Measurements from ENCODE around the gene RHBDL1.

Gene RHBDL1

DNA sequence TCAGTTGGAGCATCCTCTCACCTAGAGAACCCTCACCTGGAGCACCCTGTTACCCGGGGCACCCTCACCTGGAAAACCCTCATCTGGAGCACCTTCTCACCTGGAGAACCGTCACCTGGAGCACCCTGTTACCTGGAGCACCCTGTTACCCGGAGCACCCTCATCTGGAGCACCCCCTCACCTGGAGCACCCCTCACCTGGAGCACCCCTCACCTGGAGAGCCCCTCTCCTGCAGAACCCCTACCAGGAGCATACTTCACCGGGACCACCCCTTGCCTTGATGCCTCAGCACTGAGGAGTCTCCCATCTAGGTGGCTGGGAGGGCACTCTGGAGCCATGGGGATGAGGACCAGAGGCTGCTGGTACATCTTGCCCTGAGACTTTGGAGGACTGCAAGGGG lies 33.5 kb downstream of the RHBDL1 start:
- DNase-seq = no peak

DNA sequence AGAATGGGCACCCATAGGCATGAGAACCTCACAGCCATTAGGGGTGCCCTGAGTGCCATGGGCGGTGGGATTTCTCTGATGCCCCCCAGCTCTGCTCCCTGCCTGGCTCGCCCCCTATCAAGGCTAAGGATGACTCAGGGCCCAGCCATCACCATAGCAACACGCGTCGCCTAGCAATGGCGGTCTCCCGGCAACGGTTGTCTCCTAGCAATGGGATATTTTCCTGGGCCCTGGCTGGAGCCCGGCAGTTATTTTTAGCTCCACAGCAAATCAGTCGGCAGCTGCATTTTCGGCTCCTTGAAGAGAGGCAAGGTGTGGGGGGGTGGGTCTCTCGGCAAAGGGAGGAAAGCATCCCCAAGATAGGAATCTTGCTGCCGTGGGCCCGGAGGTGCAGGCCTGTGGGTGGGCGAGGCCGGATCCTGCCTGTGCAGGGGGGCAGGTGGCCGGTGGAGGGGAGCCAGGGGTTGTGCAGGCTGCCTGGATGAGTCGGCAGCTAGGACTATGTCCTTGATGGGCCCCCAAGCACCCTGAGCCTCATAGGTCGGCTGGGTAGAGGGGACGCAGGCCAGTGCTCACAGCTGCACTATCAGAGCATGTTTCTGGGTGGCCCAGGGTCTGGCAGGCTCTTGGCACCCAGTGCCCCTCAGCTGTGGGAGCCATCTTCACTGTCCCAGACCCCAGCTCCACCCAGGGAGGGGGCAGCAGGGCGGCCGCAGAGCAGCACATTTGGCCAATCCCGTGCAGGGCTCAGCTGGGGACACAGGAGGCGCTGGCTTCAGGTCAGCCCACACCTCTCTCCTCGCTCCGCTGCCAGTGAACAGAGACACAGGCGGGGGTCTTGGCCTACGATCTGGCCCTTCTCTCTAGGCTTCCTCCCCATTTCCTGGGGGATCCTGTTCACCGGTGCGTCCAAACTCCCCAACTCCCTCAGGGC lies 34.4 kb downstream of the RHBDL1 start:
- DNase-seq = peak; percentile 91

DNA sequence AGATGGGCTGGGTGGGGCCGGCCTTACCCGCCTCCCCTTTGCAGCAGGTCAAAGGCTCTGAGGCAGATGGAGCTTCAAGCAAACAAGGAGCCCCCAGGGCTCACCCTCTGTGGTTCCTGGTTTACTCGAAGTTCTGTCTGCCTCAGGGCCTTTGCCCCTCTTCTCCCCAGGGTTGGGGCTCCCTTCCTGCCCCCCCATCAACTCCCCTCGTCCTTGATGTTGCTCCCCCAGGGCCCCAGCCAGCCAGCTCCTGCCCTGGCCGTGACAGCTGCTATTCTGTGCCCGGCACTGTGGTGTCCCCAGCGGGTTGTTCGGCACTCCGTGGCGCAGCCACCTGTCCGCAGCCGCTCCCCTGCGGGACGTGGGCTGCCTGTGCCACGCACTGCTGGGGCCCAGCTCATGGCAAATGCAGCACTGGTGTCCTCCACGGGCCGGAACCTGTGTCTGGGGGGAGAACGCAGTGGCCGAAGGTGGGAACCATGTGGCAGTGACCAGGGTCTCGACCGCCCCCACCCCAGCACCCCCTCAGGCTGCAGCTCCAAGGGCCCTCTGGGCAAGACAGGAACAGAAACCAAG lies 35.1 kb downstream of the RHBDL1 start:
- no peak for DNase-seq

DNA sequence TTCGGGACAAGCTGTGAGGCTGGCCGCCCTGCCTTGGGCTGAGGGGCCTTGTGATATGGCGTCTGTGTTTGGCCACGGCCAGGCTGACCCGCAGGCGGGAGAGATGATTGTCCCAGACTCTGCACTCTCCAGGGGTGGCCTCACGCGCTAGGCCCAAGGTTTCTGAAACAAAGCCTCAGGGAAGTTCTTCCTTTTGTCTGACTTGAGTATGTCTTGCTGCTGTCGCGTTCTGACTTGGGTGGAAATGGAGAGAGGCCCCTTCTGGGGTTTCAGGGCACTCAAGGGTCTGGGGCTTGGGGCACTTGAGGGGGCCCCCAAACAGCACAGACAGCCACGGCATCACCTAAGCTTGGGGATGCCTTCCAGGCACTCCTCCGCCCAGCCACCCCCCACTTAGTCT lies 35.6 kb downstream of the RHBDL1 start:
- no peak for DNase-seq

DNA sequence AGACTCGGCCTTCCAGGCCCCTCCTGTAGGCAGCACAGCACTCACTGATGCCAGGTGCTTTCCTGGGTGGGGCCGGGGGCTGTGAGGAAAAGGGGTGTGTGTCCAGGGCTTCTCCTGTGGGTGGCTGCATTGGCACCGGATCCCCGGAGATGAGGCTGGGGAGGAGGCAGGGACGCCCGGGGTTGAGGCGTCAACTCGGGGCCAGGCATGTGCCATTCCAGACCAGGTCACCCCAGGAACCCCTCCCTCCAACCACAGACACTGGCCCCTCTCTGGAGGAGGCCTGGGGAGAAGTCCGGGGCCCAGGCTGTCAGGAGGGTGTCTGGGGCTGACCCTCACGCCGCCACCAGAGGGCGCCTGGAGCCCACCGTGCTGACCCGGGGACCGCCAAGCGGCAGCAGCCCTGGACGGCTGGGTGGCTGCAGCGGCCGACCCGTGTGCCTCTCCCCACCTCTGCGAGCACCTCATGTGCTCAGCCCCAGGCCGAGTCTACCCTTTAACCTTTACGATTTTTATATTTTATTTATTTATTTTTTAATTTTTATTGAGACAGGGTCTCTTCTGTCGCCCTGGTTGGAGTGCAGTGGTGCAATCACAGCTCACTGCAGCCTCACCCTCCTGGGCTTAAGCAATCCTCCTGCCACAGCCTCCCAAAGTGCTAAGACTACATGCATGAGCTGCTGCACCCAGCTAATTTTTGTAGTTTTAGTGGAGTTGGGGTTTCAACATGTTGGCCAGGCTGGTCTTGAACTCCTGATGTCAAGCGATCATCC lies 36.3 kb downstream of the RHBDL1 start:
- DNase-seq = peak; percentile 48

DNA sequence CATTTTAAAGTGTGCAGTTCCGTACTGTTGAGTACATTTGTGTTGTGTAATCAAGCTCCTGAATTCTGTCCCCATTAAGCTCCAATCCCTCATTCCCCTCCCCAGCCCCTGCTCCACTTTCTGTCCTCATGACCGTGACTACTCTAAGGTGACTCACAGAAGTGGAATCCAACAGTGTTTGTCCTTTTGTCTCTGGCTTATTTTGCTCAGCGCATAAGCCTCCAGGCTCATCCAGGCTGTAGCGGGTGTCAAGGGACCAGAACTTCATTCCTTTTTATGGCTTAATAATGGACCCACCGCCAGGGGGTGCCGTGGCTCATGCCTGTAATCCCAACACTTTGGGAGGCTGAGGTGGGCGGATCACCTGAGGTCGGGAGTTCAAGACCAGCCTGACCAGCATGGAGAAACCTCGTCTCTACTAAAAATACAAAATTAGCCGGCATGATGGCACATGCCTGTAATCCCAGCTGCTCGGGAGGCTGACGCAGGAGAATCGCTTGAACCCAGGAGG lies 37.3 kb downstream of the RHBDL1 start:
- peak; percentile 38 for DNase-seq

DNA sequence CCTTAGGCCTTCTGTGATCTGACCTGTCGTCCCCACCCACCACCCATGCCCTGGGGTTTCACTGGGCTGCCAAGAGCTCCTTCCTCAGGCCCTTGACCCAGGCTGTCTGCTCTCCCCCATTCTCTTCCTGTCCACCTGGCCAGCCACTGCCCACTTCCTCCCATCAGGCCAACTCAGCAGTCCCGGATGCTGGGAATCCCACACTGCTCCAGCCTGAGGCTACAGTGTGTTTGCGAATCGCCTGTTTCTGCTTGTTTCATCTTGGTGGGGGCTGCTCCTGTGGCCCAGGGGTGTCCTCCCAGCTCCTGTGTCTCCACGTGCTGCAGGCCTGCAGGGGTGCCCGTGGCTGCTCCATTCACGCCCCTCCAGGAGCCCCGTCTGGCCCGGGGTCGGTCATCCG lies 38.6 kb downstream of the RHBDL1 start:
- no peak for DNase-seq

DNA sequence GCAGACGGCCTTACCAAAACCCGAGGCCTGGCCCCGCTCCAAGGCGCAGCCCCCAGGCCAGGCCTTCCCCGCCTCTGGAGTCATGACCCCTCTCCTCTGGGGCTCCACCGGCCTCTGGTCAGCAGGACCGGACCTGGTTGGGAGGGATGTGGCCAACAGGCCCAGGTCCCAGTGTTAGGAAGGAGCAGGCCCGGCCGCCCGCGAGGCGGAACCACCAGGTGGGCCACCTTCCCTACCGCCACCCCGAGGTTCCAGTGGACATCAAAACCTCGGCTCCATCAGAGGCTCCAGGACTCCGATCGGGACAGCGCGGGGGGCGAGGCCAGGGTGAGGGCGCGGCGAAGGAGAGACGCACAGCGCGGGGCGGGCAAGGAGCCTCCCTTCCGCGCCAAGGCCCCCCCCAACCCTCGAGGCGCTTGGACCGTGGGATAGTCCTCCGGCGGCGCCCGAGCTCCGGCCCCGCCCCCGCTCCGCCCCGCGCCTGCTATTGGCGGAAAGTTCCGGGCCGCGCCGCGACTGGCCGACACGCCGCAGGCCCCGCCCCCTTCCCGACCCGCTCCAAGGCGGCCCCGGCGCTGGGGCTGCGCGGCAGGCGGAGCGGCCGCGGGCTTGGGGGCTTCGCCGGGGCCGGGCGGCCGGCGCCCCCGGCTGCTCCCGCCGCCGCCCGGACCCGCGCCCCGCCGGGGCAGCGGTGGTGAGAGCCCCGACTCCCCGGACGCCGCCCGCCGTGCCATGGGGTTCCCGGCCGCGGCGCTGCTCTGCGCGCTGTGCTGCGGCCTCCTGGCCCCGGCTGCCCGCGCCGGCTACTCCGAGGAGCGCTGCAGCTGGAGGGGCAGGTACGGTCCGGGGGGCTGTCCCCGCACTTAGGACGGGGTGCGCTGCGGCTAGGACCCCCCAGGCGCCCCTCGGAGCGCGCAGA lies 39.3 kb downstream of the RHBDL1 start, which contains the start of gene METRN:
TSS of gene METRN (plus strand) at position 561 of the 919 bp plus-strand sequence. CDS start at position 733, 172 bp downstream.
- peak; percentile 83 for DNase-seq

DNA sequence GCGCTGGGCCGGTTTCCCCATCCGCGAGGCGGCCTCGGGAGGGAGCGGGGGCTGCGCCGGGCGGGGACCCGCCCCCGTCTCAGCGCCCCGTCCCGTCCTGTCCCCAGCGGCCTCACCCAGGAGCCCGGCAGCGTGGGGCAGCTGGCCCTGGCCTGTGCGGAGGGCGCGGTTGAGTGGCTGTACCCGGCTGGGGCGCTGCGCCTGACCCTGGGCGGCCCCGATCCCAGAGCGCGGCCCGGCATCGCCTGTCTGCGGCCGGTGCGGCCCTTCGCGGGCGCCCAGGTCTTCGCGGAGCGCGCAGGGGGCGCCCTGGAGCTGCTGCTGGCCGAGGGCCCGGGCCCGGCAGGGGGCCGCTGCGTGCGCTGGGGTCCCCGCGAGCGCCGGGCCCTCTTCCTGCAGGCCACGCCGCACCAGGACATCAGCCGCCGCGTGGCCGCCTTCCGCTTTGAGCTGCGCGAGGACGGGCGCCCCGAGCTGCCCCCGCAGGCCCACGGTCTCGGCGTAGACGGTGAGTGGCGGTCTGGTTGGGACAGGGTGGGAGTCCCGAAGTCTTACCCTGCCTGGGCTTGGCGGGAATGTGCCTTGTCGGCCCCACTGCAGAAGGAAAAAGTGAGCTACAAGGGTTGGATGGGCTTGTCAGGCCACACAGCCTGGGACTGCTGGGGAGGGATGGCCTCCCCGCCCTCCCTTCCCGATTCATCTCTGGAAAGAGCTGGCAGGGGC lies 40.2 kb downstream of the RHBDL1 start:
- peak; percentile 9 for DNase-seq

DNA sequence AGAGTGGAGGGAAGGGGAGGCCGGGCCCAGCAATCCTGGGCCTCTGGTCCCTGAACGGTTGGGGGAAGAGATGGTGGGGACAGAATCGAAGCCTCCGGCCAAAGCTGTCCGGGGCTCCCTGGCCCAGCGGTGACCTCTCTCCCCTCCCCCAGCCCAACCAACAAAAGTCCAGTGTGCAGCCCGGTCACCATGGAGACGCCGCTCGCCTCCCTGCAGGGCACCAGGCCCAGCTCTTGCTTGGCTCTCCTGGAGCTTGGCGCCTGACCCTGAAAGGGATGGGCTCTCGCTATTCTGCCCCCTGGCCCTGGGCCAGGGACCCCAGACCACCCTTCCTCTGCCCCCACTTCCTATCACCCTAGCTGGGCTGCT lies 40.7 kb downstream of the RHBDL1 start:
- no peak for DNase-seq

DNA sequence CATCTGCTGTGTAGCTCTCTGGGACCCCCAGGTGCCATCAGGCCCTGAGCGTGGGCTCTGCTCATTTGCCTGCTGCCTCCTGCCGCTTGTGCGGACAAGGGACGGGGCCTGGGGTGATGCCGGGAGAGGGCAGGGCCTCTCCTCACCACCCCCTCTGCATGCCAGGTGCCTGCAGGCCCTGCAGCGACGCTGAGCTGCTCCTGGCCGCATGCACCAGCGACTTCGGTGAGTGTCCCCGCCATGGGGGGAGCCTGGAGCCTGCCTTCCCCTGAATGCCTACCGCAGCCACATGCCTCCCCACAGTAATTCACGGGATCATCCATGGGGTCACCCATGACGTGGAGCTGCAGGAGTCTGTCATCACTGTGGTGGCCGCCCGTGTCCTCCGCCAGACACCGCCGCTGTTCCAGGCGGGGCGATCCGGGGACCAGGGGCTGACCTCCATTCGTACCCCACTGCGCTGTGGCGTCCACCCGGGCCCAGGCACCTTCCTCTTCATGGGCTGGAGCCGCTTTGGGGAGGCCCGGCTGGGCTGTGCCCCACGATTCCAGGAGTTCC lies 41.4 kb downstream of the RHBDL1 start:
- no peak for DNase-seq

DNA sequence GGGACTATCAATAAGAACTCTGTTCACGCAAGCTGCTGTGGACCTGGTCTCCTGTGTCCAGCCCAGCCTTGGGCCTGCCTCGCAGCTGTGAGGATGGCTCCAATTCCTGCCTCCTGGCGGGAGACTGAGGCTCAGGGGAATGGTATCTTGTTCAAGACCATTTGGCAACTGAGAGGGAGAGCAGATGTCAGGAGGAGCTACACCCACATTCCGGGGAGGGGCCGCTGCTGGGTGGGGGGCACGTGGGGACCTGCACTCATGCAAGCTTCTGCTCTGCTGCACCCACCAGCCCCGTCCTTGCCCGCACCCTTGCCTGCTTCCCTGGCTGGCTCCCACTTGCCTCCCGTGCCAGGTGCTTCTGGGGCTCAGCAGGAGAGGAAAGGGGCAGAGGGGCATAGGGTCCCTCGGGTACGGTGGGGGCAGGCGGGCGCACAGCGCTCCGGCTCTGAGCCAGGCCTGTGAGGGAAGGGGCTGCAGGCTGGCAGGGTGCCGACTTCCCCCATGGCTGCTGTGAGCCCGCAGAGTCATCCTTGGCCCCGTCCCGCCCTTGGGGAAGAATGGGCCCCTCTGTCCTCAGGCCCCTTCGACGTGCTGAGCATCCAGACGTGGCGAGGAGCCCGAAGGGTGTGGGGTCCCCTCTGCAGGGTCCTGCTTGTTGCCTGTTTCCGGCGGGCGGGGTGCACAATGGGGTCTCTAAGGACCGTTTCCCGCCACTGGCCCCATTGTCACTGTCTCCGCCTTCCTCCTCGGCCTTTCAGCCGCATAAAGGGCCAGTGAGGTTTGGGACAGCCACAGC lies 42.2 kb downstream of the RHBDL1 start:
- DNase-seq = no peak

DNA sequence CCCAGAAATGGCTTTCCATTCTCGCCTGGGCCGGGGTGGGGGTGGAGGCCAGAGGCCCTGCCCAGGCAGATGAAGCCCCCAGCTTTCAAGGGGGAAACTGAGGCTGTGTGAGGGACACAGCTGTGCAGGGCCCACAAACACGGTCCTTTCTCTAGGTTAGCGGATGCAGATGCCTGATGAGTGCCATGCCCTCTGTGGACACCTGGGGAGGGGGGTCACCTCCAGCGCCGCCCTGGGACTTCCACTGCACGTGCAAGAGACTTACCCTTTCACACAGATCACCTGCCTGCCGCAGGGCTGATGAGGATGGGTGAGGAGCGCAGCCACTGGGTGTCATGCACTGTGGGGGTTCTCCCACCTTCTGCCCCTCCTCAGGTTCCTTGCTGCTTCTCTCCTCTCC lies 42.9 kb downstream of the RHBDL1 start:
- no peak for DNase-seq

DNA sequence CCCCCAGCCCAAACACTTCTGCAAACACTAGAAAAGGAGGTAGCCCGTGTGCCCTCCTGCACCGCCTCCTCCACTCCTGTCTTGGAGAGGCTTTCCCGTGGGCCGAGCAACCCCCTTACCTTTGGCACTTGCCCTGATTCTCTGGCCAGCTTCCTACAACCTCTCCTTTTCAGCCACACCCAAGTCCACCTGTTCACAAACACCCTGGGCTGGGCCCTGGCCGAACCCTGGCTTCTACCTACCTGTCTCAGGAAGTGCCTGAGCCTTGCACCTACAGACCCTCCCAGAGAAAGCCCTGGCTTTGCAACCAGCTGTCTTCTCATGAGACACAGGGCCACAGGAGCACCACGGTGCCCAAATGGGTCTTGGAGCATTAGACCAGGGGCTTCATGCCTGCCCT lies 43.5 kb downstream of the RHBDL1 start:
- DNase-seq = no peak

DNA sequence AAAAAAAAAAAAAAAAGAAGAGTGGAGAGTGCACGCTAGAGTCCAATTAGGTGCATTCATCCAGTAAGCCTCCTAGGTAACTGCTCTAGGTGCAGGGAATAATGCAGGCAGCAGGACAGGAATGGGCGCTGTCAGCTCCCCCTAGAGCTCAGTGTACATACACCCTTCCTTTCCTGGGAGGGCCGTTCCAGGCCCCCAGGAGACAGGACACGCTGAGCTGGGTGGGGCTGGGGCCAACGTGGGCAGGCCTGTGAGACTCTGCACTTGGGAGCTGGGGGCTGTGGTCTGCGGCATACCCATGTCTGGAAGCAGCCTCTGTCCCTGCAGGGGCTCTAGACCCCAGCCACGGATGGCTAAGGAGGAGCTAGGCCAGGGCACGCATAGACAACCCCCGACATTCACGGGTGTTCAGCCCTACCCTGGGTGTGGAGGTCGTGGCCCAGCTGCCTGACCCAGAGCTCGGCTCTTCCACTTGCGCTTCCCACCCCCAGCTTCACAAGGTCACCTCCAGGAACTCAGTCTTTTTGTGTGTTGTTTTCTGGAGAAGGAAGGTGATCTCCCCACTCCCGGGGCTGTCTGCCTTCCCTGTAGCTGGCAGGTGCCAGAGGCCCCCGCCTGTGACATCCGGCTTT lies 44.5 kb downstream of the RHBDL1 start:
- peak; percentile 11 for DNase-seq

DNA sequence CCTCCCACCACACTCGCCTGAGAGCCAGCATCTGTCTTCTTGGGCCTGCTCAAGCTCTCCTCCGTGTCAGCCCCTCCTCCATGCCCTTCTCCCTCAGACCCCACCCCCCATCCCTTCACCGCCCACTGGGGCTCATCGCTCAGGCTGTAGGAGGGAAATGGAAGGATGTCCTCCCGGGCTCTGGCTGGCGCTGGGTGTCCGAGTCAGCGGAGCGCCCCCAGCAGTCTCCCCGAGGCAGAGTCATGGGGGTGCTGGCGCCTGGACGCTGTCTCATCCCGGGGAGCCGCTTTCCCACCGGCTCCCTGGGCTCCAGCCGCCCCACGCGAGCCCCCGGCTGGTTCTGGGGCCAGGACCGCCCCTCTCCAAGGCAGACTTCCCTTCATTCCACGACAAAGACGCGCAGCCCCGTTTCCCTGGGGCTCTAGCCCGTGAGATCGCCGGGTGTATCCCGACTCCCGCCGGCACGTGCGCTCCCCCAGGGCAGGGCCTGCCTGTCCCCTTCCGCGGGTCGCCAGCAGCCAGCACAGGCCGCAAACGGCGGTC lies 45.0 kb downstream of the RHBDL1 start:
- peak; percentile 42 for DNase-seq

DNA sequence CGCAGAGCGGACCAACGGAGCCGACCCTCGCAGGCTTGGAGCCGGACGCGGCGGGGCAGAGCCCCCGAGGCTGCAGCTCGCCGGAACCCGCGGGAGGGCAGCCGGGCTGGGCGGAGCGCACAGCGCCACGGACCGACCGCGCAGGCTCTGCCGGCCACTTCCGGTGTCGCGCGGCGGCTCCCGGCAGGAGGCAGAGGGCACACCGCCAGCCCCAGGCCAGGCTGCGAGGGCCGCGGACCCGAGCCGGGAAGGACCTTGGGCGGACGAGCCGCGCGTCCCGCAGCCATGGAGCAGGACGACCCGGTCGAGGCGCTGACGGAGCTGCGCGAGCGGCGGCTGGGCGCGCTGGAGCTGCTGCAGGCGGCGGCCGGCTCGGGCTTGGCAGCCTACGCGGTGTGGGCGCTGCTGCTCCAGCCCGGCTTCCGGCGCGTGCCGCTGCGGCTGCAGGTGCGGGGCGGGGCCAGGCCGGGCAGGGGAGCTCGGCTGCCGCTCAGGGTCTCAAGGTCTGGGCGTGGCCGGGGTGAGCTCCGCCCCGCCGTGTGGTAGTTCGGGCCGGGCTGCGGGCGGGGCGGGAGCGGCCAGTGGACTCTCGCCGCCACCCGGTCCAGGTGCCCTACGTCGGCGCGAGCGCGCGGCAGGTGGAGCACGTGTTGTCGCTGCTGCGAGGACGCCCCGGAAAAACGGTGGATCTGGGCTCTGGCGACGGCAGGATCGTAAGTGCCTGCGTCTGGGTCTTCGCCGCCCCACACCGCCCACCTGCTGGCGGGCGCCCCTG lies 45.7 kb downstream of the RHBDL1 start, which contains the start of gene ANTKMT:
TSS of gene ANTKMT (plus strand) at position 157 of the 775 bp plus-strand sequence. CDS start at position 286, 129 bp downstream.
- DNase-seq = peak; percentile 83

DNA sequence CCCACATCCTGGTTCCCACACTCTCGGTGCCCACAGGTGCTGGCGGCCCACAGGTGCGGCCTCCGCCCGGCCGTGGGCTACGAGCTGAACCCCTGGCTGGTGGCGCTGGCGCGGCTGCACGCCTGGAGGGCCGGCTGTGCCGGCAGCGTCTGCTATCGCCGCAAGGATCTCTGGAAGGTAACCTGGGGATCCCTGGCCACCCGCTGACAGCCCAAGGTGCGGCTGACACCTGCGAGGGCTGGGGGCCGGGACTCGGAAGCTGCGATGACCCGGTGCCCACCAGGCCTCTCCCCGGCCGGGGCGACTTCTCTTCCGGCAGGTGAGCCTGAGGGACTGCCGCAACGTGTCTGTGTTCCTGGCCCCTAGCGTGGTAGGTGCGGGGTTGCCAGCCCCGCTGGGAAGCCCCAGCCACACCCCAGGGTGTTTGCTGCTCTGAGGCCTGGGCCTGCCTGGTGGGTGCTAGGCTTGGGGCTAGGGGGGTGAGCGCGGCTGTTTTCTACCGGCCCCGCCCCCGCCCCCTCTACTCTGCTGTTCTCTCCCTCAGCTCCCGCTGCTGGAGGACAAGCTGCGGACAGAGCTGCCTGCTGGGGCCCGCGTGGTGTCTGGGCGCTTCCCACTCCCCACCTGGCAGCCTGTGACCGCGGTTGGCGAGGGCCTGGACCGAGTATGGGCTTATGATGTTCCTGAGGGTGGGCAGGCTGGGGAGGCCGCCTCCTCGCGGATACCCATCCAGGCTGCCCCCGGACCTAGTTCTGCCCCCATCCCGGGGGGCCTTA lies 46.5 kb downstream of the RHBDL1 start:
- DNase-seq = no peak

Measured in NCI-H1436 (cell line).